NCI-H187 treated with DMSO at 0.1 percent for 48 hours (cell line): ENCODE measurements around the gene DDO.

Experiments
- DNase-seq: peaks from one replicate; lab custom pipeline; 2025; lab: John Stamatoyannopoulos, UW

Gene DDO

GRCh38 chr6:110419028-110419739, 3.8 kb upstream of the DDO start:
- no peak for DNase-seq

- DNase-seq: no peak
Observed at GRCh38 chr6:110418594-110418993, 3.2 kb upstream of the DDO start.

GRCh38 chr6:110414669-110415068, 706 bp downstream of the DDO start:
- DNase-seq: no peak

GRCh38 chr6:110412360-110412759, 3.0 kb downstream of the DDO start:
- DNase-seq: no peak

- DNase-seq: no peak
Observed at GRCh38 chr6:110410511-110410910, 4.9 kb downstream of the DDO start.

GRCh38 chr6:110409794-110410193, 5.6 kb downstream of the DDO start:
- no peak for DNase-seq

- DNase-seq: no peak
Observed at GRCh38 chr6:110408901-110409300, 6.5 kb downstream of the DDO start.

GRCh38 chr6:110404607-110405006, 10.8 kb downstream of the DDO start:
- no peak for DNase-seq

GRCh38 chr6:110401585-110402176, 13.7 kb downstream of the DDO start:
- no peak for DNase-seq

- no peak for DNase-seq
Observed at GRCh38 chr6:110400208-110400607, 15.2 kb downstream of the DDO start.

- no peak for DNase-seq
Observed at GRCh38 chr6:110399219-110400071, 15.9 kb downstream of the DDO start.

GRCh38 chr6:110398778-110399177, 16.6 kb downstream of the DDO start:
- DNase-seq: no peak

GRCh38 chr6:110395221-110395620, 20.2 kb downstream of the DDO start:
- DNase-seq: no peak

GRCh38 chr6:110394409-110394808, 21.0 kb downstream of the DDO start:
- no peak for DNase-seq

- DNase-seq: no peak
Observed at GRCh38 chr6:110392727-110393126, 22.6 kb downstream of the DDO start.

GRCh38 chr6:110390404-110390803, 25.0 kb downstream of the DDO start:
- DNase-seq: no peak

- no peak for DNase-seq
Observed at GRCh38 chr6:110389689-110390382, 25.5 kb downstream of the DDO start.

- no peak for DNase-seq
Observed at GRCh38 chr6:110387986-110388385, 27.4 kb downstream of the DDO start.

GRCh38 chr6:110385458-110385863, 29.9 kb downstream of the DDO start:
- no peak for DNase-seq

GRCh38 chr6:110378552-110378951, 36.8 kb downstream of the DDO start:
- DNase-seq: no peak

- no peak for DNase-seq
Observed at GRCh38 chr6:110369066-110369465, 46.3 kb downstream of the DDO start.

- no peak for DNase-seq
Observed at GRCh38 chr6:110368284-110368683, 47.1 kb downstream of the DDO start.
